ENCODE measurements around the gene NPTX2.

DNA sequence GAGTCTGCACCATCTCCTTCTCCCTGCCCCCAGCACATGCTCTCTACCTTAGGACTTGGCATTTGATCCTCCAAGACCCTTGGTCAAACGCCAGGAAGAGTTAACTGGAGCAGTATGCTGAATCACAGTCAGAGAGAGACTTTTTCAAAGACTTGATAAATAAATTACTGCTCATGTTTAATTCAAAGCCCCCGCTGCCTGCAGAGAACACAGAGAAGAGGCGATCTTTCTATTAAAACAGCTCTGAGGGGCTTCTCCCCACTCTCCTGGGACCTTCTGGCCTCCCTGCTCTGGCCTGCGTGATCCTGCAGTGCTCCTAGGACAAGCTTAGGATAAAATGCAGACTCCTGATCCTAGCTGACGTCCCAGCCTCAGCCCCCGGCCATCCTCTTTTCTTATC, 47.8 kb downstream of the NPTX2 start:
- TF ChIP-seq POLR2A (IDR thresholded peaks at IDR 0.05; ENCODE audit: low read length) (no peak), GATA1 (IDR thresholded peaks at IDR 0.05; ENCODE audit: low read depth, low read length) (no peak)

Data from erythroblast (primary cell).